ENCODE results near the gene MPIG6B.

GRCh38 chr6:31744422-31744821, 21.2 kb downstream of the MPIG6B start:
- TF ChIP-seq GLIS1 (tag by site-specific recombination; IDR thresholded peaks at IDR 0.05), result no peak
- TF ChIP-seq MYNN (tag by site-specific recombination; IDR thresholded peaks at IDR 0.05; ENCODE audit: borderline replicate concordance), result no peak
- TF ChIP-seq SCRT1 (tag by site-specific recombination; IDR thresholded peaks at IDR 0.05; ENCODE audit: borderline replicate concordance), result no peak
- TF ChIP-seq ZNF335 (tag by site-specific recombination; conservative IDR thresholded peaks at IDR 0.05), result no peak
- TF ChIP-seq CTCF (tag by site-specific recombination; IDR thresholded peaks at IDR 0.05), result no peak
- TF ChIP-seq ZNF785 (tag by site-specific recombination; IDR thresholded peaks at IDR 0.05), result no peak
- TF ChIP-seq ZBTB7A (tag by site-specific recombination; IDR thresholded peaks at IDR 0.05; ENCODE audit: low read depth), result no peak
- no peak for TF ChIP-seq SP7 (tag by site-specific recombination; IDR thresholded peaks at IDR 0.05)
- TF ChIP-seq PBX3 (CRISPR knock-in tag; IDR thresholded peaks at IDR 0.05), result no peak
